Keratinocyte (primary cell): ENCODE results near the gene ACP1. TPM values are rescaled to one million over a fixed set of nuclear protein-coding genes. Genes with fewer than 3 reads are reported as not detected.

Experiments
- DNase-seq: peaks from one replicate; pipeline ENCODE4 v3.0.0-alpha.2; 2011; ENCODE audit warnings: low read depth, missing footprints, low spot score
- FAIRE-seq: peaks from 2 replicates; lab custom pipeline; 2011; peaks lifted over from hg19 to GRCh38; lab: Jason Lieb, UNC
- H2AFZ ChIP-seq: 2 replicates; pipeline ENCODE4 v1.6.0; 2012; ENCODE audit warnings: low read length, control low read depth, inconsistent platforms; ENCODE audit not compliant: control insufficient read depth
- H3K27ac ChIP-seq: 2 replicates; pipeline ENCODE4 v1.5.1; 2011; ENCODE audit warnings: low read length; ENCODE audit not compliant: control insufficient read depth, insufficient read depth
- H3K27me3 ChIP-seq: 3 replicates; pipeline ENCODE4 v1.6.0; 2011; ENCODE audit warnings: low read length; ENCODE audit not compliant: control insufficient read depth, insufficient read depth; ENCODE audit errors: extremely low read depth
- H3K36me3 ChIP-seq, 2 experiments: 2 replicates in 1 of 2; 3 replicates in 1 of 2; pipeline ENCODE4 v1.5.1; 2011; ENCODE audit warnings: low read length in 2 of 2, mild to moderate bottlenecking in 1 of 2; ENCODE audit not compliant: control insufficient read depth in 2 of 2, insufficient read depth in 2 of 2; ENCODE audit errors: extremely low read depth in 1 of 2
- H3K4me1 ChIP-seq: 3 replicates; pipeline ENCODE4 v1.5.1; 2011; ENCODE audit warnings: low read length; ENCODE audit not compliant: control insufficient read depth, insufficient read depth; ENCODE audit errors: extremely low read depth
- H3K4me2 ChIP-seq: 3 replicates; pipeline ENCODE4 v1.6.0; 2011; ENCODE audit warnings: low read depth, low read length; ENCODE audit not compliant: control insufficient read depth, insufficient read depth; ENCODE audit errors: extremely low read depth
- H3K4me3 ChIP-seq, 3 experiments: fragments of 200-600 bp in 1 of 3; sonication (generic) in 1 of 3; 2 replicates in 2 of 3; 3 replicates in 1 of 3; pipeline ENCODE4 v1.5.1; 2011 to 2016; ENCODE audit warnings: low read length in 3 of 3, mild to moderate bottlenecking in 3 of 3, control low read depth in 2 of 3, inconsistent platforms in 1 of 3, low read depth in 1 of 3, mixed read lengths in 1 of 3, mixed run types in 1 of 3, moderate library complexity in 1 of 3; ENCODE audit not compliant: control insufficient read depth in 2 of 3, insufficient read depth in 2 of 3; ENCODE audit errors: extremely low read depth in 1 of 3
- H3K79me2 ChIP-seq: 2 replicates; pipeline ENCODE4 v1.6.0; 2012; ENCODE audit warnings: low read length; ENCODE audit not compliant: control insufficient read depth, insufficient read depth
- H3K9ac ChIP-seq: 3 replicates; pipeline ENCODE4 v1.6.0; 2011; ENCODE audit warnings: low read length; ENCODE audit not compliant: control insufficient read depth, insufficient read depth; ENCODE audit errors: extremely low read depth
- H3K9me1 ChIP-seq: 3 replicates; pipeline ENCODE4 v1.6.0; 2011; ENCODE audit warnings: low read length; ENCODE audit not compliant: control insufficient read depth, insufficient read depth; ENCODE audit errors: extremely low read depth
- H3K9me3 ChIP-seq: 2 replicates; pipeline ENCODE4 v1.5.1; 2012; ENCODE audit warnings: low read depth, low read length; ENCODE audit not compliant: control insufficient read depth
- H4K20me1 ChIP-seq: 3 replicates; pipeline ENCODE4 v1.6.0; 2011; ENCODE audit warnings: low read length; ENCODE audit not compliant: control insufficient read depth, insufficient read depth; ENCODE audit errors: extremely low read depth
- CTCF ChIP-seq, 3 experiments: IDR thresholded peaks in 1 of 3; conservative IDR thresholded peaks in 1 of 3; optimal IDR thresholded peaks in 1 of 3; 2 replicates in 2 of 3; 3 replicates in 1 of 3; pipeline versions ENCODE3 to v1.5.1; 2011; ENCODE audit warnings: low read length in 3 of 3, mild to moderate bottlenecking in 3 of 3, moderate library complexity in 2 of 3, control low read depth in 1 of 3, inconsistent platforms in 1 of 3; ENCODE audit not compliant: insufficient read depth in 2 of 3; ENCODE audit errors: extremely low read depth in 1 of 3
- EZH2 ChIP-seq: IDR thresholded peaks from one replicate; pipeline ENCODE4 v1.6.1; 2012; ENCODE audit warnings: inconsistent platforms, mild to moderate bottlenecking, low read length, moderate library complexity
- dilution Hi-C: fragments of 300-500 bp; cut with MboI; formaldehyde crosslinking; loops from one replicate; pipeline ENCODE4 v1.7.0; 2020; ENCODE audit warnings: low sequenced_read_pairs; ENCODE audit not compliant: extremely low pct_ligation_motif_present
- polyA plus RNA-seq, 5 experiments: library from polyadenylated mRNA; depleted of rRNA in 3 of 5; stranded (reverse) in 3 of 5; stranded (forward) in 1 of 5; unstranded in 1 of 5; fragments of >200 nt; gene quantifications; 1 replicate in 1 of 5; 2 replicates in 3 of 5; 3 replicates in 1 of 5; pipeline versions ENCODE4 v1.2.1 to v1.2.3, GENCODE V29; 2011 to 2012; ENCODE audit warnings: missing spikeins in 2 of 5, low read depth in 1 of 5, low replicate concordance in 1 of 5

Gene ACP1
- polyA plus RNA-seq, 1 donor (not counting 4 experiments of a cell fraction or from before 2014, with no cell fraction given): 123 TPM

- H3K4me2 ChIP-seq: no peak overlapping the region
- TF ChIP-seq EZH2: no peak
- no peak for TF ChIP-seq CTCF (optimal IDR thresholded peaks at IDR 0.05 in 1 of 3, IDR thresholded peaks at IDR 0.05 in 1 of 3, conservative IDR thresholded peaks at IDR 0.05 in 1 of 3; ENCODE audit: extremely low read depth in 1 of 3, insufficient read depth in 2 of 3, low read length in 3 of 3)
- dilution Hi-C loops: no loop called here
- no peaks in the 10 kb centered on the region for H4K20me1 ChIP-seq
- no peak overlapping the region for H3K9ac ChIP-seq
- H3K4me1 ChIP-seq: no peaks in the 10 kb centered on the region
- no peaks in the 10 kb centered on the region for H3K9me1 ChIP-seq
- FAIRE-seq: no peak
- H3K4me3 ChIP-seq: no peak overlapping the region
- H2AFZ ChIP-seq: no peak overlapping the region
- H3K27me3 ChIP-seq: no peaks in the 10 kb centered on the region
- H3K79me2 ChIP-seq: no peaks in the 10 kb centered on the region
- peaks cover 4 to 11% of the 10 kb centered on the region in 2 experiments for H3K36me3 ChIP-seq
- H3K27ac ChIP-seq: no peak overlapping the region
- no peaks in the 10 kb centered on the region for H3K9me3 ChIP-seq
- DNase-seq: no peak
Observed at GRCh38 chr2:248724-249123, 16.0 kb upstream of the ACP1 start.

- H3K79me2 ChIP-seq: no peaks in the 10 kb centered on the region
- dilution Hi-C loops: no loop called here
Observed at GRCh38 chr2:249538-250042, 15.2 kb upstream of the ACP1 start.

More at GRCh38 chr2:249538-250042, 15.2 kb upstream of the ACP1 start:
- Histone ChIP-seq H3K36me3 (peaks cover 1 to 9% of the 10 kb centered on the region in 2 experiments), H3K27me3 (no peaks in the 10 kb centered on the region), H3K9me1 (no peaks in the 10 kb centered on the region), H3K4me2 (no peak overlapping the region), H3K27ac (no peak overlapping the region), H2AFZ (no peak overlapping the region), H3K4me1 (no peaks in the 10 kb centered on the region), H3K9ac (no peak overlapping the region), H3K4me3 (no peak overlapping the region), H4K20me1 (no peaks in the 10 kb centered on the region), H3K9me3 (no peaks in the 10 kb centered on the region)
- TF ChIP-seq EZH2 (no peak), CTCF (optimal IDR thresholded peaks at IDR 0.05 in 1 of 3, IDR thresholded peaks at IDR 0.05 in 1 of 3, conservative IDR thresholded peaks at IDR 0.05 in 1 of 3; ENCODE audit: extremely low read depth in 1 of 3, insufficient read depth in 2 of 3, low read length in 3 of 3) (no peak)
- DNase-seq (no peak), FAIRE-seq (no peak)
